Measurements from ENCODE around the gene VIPR2. TPM values are rescaled to one million over a fixed set of nuclear protein-coding genes. Genes with fewer than 3 reads are reported as not detected.

VIPR2 gene
- total and polyA plus RNA-seq, 2 of the 13 experiments (the other 11 are each of a cell fraction or from before 2014, with no cell fraction given): not detected

- in situ Hi-C loops (cut with HindIII; ENCODE audit: extremely low pct_ligation_motif_present, low pct_unique_long_range_greater_than_20kb): no loop called here
- ATAC-seq: peak; percentile 64
- CTCF ChIA-PET (ENCODE audit: low intra/inter-chr PET ratio, low total read pairs): no interaction called here
- POLR2A ChIA-PET: no interaction called here
- Histone ChIP-seq H3K4me2 (ENCODE audit: low read depth, low read length) (no peak overlapping the region), H3K79me2 (ENCODE audit: insufficient read depth, low read length) (no peaks in the 10 kb centered on the region), H3K27ac (ENCODE audit: extremely low read length, insufficient read depth, low read length) (no peak overlapping the region), H3K27me3 (ENCODE audit: control insufficient read depth in 1 of 2, insufficient read depth in 2 of 2, low read length in 2 of 2) (peaks cover 4 to 65% of the 10 kb centered on the region in 2 experiments; a peak in 4 of 5 replicates), H3K36me3 (replicated peaks in 1 of 2; ENCODE audit: control insufficient read depth in 1 of 2, insufficient read depth in 2 of 2, low read length in 2 of 2) (no peaks in the 10 kb centered on the region), H3K9me3 (ENCODE audit: low read length) (no peaks in the 10 kb centered on the region), H4K20me1 (ENCODE audit: insufficient read depth, low read length) (no peaks in the 10 kb centered on the region), H2AFZ (ENCODE audit: low read length) (no peak overlapping the region), H3K9ac (ENCODE audit: insufficient read depth, low read depth, low read length) (no peak overlapping the region), H3K4me1 (ENCODE audit: insufficient read depth, low read length) (no peaks in the 10 kb centered on the region), H3K4me3 (replicated peaks in 1 of 3; ENCODE audit: insufficient read depth in 1 of 3, low read depth in 2 of 3, low read length in 3 of 3) (no peak overlapping the region)
- DNase-seq (ENCODE audit: low spot score): no peak
- WGBS (ENCODE audit: low lambda C conversion rate): 3% methylated on average over 7 of the region's 11 CpGs
- BruUV-seq (replicated peaks): no TSS peak
- FAIRE-seq: no peak
- intact Hi-C loops (cut with micrococcal nuclease; ENCODE audit: unreplicated experiment): no loop called here
- TF ChIP-seq ZNF274 (CRISPR knock-in tag; IDR thresholded peaks at IDR 0.05): no peak
- TF ChIP-seq MED1 (CRISPR knock-in tag; IDR thresholded peaks at IDR 0.05): no peak
- TF ChIP-seq ZBTB7A (CRISPR knock-in tag; IDR thresholded peaks at IDR 0.05): no peak
- no peak for TF ChIP-seq SMAD1 (CRISPR knock-in tag; IDR thresholded peaks at IDR 0.05; ENCODE audit: borderline replicate concordance, low read depth)
- TF ChIP-seq ARNT2 (CRISPR knock-in tag; IDR thresholded peaks at IDR 0.05; ENCODE audit: low read depth): no peak
- TF ChIP-seq ATAD3A (CRISPR knock-in tag; IDR thresholded peaks at IDR 0.05): no peak
- TF ChIP-seq ZNF546 (CRISPR knock-in tag; conservative IDR thresholded peaks at IDR 0.05): no peak
- TF ChIP-seq, protein P1, sequence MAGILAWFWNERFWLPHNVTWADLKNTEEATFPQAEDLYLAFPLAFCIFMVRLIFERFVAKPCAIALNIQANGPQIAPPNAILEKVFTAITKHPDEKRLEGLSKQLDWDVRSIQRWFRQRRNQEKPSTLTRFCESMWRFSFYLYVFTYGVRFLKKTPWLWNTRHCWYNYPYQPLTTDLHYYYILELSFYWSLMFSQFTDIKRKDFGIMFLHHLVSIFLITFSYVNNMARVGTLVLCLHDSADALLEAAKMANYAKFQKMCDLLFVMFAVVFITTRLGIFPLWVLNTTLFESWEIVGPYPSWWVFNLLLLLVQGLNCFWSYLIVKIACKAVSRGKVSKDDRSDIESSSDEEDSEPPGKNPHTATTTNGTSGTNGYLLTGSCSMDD (CRISPR knock-in tag; IDR thresholded peaks at IDR 0.05): no peak
- no peak for TF ChIP-seq MEIS1 (CRISPR knock-in tag; IDR thresholded peaks at IDR 0.05; ENCODE audit: borderline replicate concordance)
- TF ChIP-seq, protein P2, sequence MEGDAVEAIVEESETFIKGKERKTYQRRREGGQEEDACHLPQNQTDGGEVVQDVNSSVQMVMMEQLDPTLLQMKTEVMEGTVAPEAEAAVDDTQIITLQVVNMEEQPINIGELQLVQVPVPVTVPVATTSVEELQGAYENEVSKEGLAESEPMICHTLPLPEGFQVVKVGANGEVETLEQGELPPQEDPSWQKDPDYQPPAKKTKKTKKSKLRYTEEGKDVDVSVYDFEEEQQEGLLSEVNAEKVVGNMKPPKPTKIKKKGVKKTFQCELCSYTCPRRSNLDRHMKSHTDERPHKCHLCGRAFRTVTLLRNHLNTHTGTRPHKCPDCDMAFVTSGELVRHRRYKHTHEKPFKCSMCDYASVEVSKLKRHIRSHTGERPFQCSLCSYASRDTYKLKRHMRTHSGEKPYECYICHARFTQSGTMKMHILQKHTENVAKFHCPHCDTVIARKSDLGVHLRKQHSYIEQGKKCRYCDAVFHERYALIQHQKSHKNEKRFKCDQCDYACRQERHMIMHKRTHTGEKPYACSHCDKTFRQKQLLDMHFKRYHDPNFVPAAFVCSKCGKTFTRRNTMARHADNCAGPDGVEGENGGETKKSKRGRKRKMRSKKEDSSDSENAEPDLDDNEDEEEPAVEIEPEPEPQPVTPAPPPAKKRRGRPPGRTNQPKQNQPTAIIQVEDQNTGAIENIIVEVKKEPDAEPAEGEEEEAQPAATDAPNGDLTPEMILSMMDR (CRISPR knock-in tag; IDR thresholded peaks at IDR 0.05): peak; percentile 41
- no peak for TF ChIP-seq RFX3 (CRISPR knock-in tag; IDR thresholded peaks at IDR 0.05)
- TF ChIP-seq STAG1 (CRISPR knock-in tag; IDR thresholded peaks at IDR 0.05): peak; percentile 41
These were observed 6.8 kb downstream of the VIPR2 start for GRCh38 chr7:159137906-159138305.
